ENCODE data around the gene CEP19. TPM values are rescaled to one million over a fixed set of nuclear protein-coding genes. Genes with fewer than 3 reads are reported as not detected.

CEP19 gene
- total and polyA plus RNA-seq, 12 donors, result 0.55 to 2.3 (median 0.84) TPM

DNA sequence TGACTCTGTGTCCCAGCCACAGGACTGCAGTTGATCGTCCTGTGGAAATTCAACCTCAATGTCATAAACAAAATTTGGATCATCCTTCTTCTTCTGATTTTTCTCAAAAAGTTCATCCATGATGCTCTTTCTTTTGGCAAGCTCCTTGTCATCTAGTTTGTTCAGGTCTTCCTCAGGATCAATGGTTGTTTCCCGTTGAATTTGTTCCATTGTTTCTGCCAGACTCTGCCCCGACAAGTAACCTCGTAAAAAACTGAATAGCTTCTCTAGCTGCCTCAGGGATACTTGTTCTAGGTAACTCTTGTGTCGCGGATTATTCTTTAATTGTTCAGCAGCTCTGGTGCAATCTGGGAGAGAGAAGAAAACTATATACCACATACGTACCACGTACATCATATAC lies 4.5 kb downstream of the CEP19 start:
- no peak for DNase-seq
- no peaks in the 10 kb centered on the region for H3K36me3 ChIP-seq
- TF ChIP-seq, protein P1, sequence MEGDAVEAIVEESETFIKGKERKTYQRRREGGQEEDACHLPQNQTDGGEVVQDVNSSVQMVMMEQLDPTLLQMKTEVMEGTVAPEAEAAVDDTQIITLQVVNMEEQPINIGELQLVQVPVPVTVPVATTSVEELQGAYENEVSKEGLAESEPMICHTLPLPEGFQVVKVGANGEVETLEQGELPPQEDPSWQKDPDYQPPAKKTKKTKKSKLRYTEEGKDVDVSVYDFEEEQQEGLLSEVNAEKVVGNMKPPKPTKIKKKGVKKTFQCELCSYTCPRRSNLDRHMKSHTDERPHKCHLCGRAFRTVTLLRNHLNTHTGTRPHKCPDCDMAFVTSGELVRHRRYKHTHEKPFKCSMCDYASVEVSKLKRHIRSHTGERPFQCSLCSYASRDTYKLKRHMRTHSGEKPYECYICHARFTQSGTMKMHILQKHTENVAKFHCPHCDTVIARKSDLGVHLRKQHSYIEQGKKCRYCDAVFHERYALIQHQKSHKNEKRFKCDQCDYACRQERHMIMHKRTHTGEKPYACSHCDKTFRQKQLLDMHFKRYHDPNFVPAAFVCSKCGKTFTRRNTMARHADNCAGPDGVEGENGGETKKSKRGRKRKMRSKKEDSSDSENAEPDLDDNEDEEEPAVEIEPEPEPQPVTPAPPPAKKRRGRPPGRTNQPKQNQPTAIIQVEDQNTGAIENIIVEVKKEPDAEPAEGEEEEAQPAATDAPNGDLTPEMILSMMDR (IDR thresholded peaks at IDR 0.05), result no peak
- ATAC-seq, result no peak
- intact Hi-C loops (cut with DNase I), result no loop called here
- peaks cover 0 to 13% (median 8%) of the 10 kb centered on the region in 9 donors for H3K4me1 ChIP-seq
- H3K27me3 ChIP-seq, result no peaks in the 10 kb centered on the region
- no peak overlapping the region for H3K27ac ChIP-seq
- H3K9me3 ChIP-seq, result no peaks in the 10 kb centered on the region
- 91 to 95% methylated on average over 8 of the region's 8 CpGs for WGBS, 2 donors
- no peak overlapping the region for H3K4me3 ChIP-seq

DNA sequence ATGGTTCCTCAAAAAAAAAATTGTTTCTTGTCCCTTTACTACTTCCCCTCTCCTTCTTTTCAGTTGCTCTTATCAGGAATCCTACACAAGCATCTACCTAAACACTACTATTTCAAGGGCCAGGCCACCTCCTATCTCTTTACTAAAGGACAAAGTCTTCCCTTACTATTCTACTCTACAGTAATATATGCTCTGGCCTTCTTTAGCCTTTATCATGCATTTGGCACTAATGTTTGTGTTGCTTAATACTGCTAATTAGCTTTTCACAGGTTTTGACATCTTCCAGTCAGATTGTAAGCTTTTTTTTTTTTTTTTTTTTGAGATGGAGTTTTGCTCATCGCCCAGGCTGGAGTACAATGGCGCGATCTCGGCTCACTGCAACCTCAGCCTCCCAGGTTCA lies 5.3 kb downstream of the CEP19 start:
- Histone ChIP-seq H3K4me1 (peaks cover 0 to 12% (median 7%) of the 10 kb centered on the region in 9 donors), H3K4me3 (no peak overlapping the region), H3K9me3 (no peaks in the 10 kb centered on the region), H3K36me3 (no peaks in the 10 kb centered on the region), H3K27ac (no peak overlapping the region), H3K27me3 (no peaks in the 10 kb centered on the region)
- TF ChIP-seq, protein P1 (IDR thresholded peaks at IDR 0.05), result no peak
- 97 to 99% methylated on average over 4 of the region's 4 CpGs for WGBS, 2 donors
- DNase-seq (no peak), ATAC-seq (no peak)
- intact Hi-C loops (cut with DNase I), result no loop called here

DNA sequence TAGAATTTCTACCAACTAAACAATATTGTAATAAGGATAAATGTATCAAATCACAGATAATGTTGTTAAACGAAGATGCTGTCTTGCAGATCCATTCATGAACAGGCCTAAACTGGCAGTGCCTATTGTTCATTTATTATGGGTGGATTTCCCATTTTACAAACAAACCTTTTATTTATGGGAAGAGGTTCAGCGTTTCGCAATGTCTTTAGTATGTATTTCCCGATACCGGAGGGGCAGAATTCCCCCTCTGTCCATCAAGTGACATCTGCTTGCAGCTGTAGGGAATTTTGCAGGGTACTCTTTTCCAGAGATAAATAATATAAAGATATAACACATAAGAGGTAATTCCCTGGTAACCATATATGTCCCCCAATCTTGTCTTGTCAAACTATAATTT lies 5.7 kb downstream of the CEP19 start:
- TF ChIP-seq, protein P1 (IDR thresholded peaks at IDR 0.05), result no peak
- WGBS, 2 donors, result 71 to 89% methylated on average over 5 of the region's 5 CpGs
- no peak for DNase-seq
- no peak overlapping the region for H3K4me3 ChIP-seq
- H3K9me3 ChIP-seq, result no peaks in the 10 kb centered on the region
- no peak overlapping the region for H3K27ac ChIP-seq
- no peaks in the 10 kb centered on the region for H3K36me3 ChIP-seq
- peaks cover 0 to 8% (median 4%) of the 10 kb centered on the region in 9 donors for H3K4me1 ChIP-seq
- H3K27me3 ChIP-seq, result no peaks in the 10 kb centered on the region
- intact Hi-C loops (cut with DNase I), result no loop called here
- ATAC-seq, result no peak

DNA sequence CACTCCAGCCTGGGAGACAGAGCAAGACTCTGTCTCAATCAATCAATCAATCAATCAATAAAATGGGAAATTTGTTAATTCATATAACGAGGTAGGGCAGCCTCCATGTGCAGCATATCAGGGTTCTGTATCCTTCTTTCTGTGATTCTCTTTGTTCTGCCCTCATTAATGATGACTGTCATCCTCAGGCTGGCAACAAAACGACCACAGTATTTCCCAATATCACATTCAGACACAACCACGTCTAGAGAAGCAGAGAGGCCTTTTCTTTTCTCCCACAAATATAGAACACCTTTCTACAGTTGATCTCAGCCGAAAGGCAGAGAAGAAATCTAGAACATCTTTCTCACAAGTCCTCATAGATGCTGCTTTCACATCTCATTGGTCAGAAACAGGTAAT lies 11.2 kb downstream of the CEP19 start:
- Histone ChIP-seq H3K9me3 (no peaks in the 10 kb centered on the region), H3K4me3 (no peak overlapping the region), H3K36me3 (no peaks in the 10 kb centered on the region), H3K27me3 (no peaks in the 10 kb centered on the region), H3K27ac (no peak overlapping the region), H3K4me1 (no peaks in the 10 kb centered on the region)
- ATAC-seq (no peak), DNase-seq (no peak)
- 82 to 83% methylated on average over 4 of the region's 4 CpGs for WGBS, 2 donors
- TF ChIP-seq, protein P1 (IDR thresholded peaks at IDR 0.05), result no peak
- intact Hi-C loops (cut with DNase I), result no loop called here
